Ishikawa (cell line): ENCODE measurements around the gene KRTAP9-8.

Experiments used
- CEBPB ChIP-seq: IDR thresholded peaks from 2 replicates; pipeline ENCODE4 v1.6.1; 2012
- EP300 ChIP-seq: IDR thresholded peaks from 2 replicates; pipeline ENCODE4 v1.6.1; 2012; ENCODE audit warnings: borderline replicate concordance
- TEAD4 ChIP-seq: IDR thresholded peaks from 2 replicates; pipeline ENCODE4 v1.6.1; 2012
- ZBTB7A ChIP-seq: IDR thresholded peaks from 2 replicates; pipeline ENCODE4 v1.6.1; 2012; ENCODE audit warnings: low read depth
- TF ChIP-seq, protein P1 (sequence below): IDR thresholded peaks from 2 replicates; pipeline ENCODE4 v1.6.1; 2012
- TF ChIP-seq, protein P2 (sequence below): IDR thresholded peaks from 2 replicates; pipeline ENCODE4 v1.6.1; 2012

- no peak for TF ChIP-seq TEAD4
- TF ChIP-seq CEBPB, result no peak
- no peak for TF ChIP-seq EP300
- TF ChIP-seq, protein P1, sequence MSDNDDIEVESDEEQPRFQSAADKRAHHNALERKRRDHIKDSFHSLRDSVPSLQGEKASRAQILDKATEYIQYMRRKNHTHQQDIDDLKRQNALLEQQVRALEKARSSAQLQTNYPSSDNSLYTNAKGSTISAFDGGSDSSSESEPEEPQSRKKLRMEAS, result no peak
- TF ChIP-seq, protein P2, sequence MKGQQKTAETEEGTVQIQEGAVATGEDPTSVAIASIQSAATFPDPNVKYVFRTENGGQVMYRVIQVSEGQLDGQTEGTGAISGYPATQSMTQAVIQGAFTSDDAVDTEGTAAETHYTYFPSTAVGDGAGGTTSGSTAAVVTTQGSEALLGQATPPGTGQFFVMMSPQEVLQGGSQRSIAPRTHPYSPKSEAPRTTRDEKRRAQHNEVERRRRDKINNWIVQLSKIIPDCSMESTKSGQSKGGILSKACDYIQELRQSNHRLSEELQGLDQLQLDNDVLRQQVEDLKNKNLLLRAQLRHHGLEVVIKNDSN, result no peak
- TF ChIP-seq ZBTB7A, result no peak
Observed at GRCh38 chr17:41287050-41287449, 49.3 kb downstream of the KRTAP9-8 start.
